Anterior cingulate cortex (tissue), 58 donors: ENCODE measurements around the gene AMBRA1.
"Not testable (repeated sequence)": the region's sequence is repeated elsewhere in the genome, so short reads cannot be mapped to it uniquely, and the experiment has no call there.

Experiments
- DNase-seq, 58 donors: peaks; one replicate each; lab custom pipeline; 2025; lab: John Stamatoyannopoulos, UW

The AMBRA1 gene

DNA sequence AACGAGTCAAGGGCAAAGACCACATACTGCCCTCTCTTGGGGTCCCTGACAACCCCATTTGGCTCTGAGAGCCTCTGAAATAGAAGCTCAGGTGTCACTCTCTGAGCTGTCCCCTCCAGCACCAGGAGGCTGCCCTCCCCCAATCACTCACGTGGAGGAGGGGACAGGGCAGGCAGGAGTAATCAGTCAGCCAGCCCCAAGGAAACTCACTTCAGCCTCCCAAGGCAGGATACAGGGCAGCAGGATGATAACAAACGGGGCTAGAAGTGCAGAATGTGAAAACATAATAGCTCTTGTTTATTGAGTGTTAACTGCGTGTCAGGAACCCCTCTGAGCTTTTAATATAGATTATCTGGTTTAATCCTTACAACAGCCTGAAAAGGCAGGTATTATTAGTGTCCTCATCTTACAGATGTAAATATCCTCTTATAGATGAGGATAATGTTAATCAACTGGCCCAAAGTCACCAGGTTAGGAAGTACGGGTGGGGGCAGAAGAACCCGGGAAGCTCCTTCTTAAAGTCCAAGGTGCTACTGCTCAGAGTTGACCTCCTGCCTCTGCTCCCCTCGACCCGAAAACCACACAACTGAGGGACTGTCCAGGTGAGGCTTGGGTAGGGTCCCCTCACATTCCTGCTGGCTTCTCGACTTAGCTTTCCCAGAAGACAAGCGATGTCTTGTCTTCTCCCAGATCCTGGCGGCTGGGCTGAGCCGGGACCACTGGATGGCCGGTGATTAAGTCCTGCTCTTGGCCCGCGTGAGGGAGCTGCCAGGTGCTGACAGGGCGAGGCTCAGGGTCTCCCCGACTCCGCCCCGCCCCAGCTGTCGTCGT is 205.0 kb downstream of the AMBRA1 start:
- no peak for DNase-seq

DNA sequence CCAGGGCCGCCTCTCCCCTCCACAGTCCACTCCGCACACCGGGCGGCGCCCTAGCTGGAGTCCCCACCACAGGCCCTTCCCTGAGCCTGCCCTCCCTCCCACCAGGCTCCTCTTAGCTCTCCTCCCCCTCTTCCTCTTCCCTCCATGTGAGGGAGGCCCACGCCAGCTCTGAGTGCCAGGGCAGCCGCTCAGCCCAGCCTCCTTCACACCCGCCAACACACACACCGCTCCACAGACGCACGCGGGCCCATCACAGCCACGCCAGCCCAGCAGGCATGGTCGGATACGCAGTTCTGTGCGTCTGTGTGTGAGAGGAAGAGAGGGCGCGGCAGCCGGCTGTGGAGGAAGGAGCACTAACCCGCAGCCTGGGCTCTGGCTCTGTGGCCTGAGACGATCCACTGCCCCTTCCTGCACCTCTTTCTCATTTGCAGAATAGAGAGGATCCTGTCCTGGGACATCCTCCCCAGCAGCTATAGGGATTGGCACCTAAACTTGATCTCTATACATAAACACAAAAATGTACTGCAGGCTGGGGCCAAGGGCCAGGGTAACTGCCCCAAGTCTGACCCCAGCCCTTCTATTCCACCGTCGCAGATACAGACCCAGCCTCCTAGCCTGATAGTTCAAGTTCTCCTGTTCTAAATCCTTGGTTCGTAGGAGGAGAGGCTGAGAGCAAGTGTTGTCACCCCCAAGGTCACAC is 205.8 kb downstream of the AMBRA1 start:
- peak in 23 of 58 donors; percentile 21 to 77 (median 46) for DNase-seq

DNA sequence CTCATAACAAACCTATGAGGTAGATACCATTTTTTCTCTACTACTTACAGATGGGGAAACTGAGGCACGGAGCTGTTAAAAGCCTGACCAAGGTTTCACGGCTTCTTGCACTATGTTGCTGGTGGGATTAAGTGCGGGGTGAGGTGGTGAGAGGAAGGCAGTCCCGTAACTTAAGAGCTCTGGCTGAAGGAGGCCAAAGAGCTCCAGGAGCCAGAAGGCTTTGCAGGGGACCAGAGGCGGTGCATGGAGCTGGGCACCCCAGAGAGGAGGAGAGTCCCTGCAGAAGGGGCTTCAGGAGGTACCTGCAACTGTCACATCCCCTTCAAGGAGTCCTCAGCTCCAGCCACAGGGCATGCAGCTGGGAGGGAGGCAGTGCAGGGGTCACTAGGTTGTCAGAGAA is 206.4 kb downstream of the AMBRA1 start:
- no peak for DNase-seq

DNA sequence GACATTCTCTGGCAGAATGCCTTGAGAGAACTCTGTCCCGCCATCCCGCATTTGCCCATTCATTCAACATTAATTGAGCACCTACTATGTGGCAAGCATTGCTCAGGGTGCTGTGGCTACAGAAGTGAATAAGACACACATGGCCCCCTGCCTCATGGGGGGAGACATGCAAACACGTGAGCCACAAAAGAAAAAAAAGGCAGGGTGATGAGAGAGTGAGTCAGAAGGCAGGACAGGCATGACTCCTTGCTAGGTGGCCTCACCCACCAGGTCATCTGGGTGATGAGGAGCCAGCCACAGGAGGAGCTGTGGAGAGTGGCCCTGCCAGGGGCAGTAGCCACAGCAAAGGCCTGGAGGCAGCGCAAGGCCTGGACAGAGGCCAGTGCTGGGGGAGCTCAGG is 207.1 kb downstream of the AMBRA1 start:
- DNase-seq: no peak

DNA sequence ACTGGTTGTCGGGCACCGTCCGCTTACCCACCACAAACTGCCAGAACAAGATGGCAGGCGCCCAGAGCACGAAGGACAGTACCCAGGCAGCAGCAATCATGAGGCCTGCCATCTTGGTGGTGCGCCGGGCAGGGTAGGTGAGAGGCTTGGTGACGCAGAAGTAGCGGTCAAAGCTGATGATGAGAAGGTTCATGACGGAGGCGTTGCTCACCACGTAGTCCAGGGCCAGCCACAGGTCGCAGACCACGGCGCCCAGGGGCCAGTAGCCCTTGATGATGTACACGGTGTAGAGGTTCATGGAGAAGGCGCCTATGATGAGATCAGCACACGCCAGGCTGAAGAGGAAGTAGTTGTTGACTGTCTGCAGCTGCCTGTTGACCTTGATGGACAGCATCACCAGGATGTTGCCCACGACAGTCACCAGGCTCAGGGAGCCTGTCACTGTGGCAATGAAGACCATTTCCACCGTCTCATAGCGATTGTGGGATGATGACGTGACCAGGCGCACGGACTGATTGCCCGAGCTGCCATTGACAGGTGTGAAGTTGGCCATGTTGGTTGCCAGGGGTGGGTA is 207.7 kb downstream of the AMBRA1 start:
- DNase-seq: no peak

DNA sequence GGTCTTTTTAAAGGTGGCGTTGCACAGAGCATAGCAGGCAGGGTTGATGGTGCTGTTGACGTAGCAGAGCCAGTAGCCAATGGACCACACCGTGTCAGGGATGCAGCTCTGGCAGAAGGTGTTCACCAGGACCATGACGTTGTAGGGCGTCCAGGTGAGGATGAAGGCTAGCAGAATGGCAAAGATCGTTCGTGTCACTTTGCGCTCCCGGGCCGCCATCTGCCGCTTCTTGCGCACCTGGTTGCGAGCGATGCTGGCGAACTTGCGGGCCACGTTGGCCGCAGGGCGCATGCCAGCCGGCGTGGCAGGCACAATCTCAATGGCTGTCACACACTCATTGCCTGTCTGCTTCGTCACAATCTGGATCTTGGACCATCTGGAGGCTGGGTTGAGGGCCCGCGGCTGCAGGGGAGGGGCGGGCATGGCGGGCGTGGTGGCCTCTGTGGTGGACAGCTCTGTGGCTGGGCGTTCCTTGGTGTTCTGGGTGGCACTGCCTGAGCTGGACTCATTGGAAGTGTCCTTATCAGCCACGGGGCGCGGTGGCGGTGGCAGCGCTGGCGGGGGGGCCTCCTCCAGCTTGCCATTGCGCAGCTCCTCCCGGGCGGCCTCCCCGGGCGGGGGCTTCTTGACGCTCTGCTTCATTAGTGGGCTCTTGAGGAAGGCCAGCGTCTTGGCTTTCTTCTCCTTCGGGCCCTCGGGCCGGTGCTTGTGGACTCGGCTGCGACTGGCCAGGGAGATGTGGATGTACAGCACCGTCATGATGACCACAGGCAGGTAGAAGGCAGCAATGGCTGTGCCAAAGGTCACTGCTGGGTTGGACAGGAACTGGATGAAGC is 208.4 kb downstream of the AMBRA1 start:
- DNase-seq: no peak

DNA sequence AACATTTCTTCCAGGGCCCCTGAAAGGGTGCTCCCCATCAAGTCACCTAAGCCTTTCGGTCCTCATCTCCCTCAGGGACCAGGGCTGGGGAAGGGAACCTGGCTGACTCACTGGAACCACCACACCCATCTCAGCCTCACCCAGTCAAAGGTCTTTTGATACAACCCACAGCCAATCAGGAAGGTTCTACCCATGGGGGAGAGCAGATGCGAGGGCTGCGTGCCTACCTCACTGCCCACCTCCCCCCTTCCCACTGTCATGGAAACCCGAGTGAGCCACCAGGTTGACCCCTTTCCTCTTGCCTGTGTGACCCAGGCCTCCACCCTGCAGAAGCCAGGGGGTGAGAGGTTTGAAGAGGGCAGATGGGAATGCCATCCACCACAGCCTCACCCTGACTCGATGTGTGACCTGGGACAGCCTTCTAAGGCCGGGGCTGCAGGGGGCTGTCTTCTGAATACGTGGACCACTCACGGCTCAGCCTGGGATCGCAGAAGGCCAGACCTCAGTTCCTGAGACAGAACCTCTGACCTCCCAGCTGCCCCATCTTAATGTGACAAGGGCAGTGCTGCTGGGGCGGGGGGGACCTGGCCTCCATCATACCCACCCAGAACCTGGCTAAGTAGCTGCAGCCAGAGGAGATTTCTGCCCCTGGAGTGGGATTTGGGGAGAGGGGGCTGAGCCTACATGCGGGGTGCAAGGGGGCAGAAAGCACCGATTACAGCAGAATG is 209.7 kb downstream of the AMBRA1 start:
- DNase-seq: no peak

DNA sequence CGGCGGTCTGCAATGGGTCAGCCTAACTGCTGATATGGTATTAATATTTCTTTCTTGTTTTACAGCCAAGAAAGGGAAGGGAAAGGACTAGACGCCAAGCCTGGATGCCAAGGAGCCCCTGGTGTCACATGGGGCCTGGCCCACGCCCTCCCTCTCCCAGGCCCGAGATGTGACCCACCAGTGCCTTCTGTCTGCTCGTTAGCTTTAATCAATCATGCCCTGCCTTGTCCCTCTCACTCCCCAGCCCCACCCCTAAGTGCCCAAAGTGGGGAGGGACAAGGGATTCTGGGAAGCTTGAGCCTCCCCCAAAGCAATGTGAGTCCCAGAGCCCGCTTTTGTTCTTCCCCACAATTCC is 210.4 kb downstream of the AMBRA1 start:
- DNase-seq: no peak

DNA sequence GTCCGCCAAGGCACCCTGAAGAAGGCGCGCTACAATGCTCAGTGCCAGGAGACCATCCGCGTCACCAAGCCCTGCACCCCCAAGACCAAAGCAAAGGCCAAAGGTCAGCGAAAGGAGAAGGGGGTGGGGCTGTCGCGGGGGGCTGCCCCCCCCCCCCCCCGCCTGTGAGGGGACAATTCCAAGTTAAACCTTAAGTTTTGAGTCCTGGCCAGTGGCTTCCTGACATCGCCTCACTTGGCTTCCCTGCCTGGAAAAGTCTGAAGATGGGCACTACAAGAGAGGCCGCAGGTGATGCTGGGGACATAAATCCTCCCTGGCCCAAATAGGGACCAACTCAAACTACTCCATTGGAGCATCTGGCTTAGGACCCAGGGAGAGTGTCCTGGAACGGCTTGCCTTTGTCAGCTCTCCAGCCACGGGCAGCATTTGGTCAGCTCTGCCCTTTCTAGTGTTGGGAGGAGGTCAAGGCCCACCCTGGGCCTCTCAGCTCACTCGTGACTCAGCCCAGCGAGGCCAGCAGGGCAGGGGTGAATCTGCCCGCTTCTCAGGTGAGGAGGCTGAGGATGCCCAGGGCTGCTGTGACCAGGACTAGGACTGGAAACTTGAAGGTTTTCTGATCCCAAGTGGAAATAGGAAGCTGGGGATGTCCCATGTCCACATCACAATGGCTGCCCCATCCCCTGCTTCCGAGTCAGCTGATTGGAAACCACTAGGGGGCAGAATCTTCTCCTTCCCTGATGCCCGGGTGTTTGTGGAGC is 211.0 kb downstream of the AMBRA1 start:
- peak in 17 of 58 donors; percentile 16 to 59 (median 34) for DNase-seq

DNA sequence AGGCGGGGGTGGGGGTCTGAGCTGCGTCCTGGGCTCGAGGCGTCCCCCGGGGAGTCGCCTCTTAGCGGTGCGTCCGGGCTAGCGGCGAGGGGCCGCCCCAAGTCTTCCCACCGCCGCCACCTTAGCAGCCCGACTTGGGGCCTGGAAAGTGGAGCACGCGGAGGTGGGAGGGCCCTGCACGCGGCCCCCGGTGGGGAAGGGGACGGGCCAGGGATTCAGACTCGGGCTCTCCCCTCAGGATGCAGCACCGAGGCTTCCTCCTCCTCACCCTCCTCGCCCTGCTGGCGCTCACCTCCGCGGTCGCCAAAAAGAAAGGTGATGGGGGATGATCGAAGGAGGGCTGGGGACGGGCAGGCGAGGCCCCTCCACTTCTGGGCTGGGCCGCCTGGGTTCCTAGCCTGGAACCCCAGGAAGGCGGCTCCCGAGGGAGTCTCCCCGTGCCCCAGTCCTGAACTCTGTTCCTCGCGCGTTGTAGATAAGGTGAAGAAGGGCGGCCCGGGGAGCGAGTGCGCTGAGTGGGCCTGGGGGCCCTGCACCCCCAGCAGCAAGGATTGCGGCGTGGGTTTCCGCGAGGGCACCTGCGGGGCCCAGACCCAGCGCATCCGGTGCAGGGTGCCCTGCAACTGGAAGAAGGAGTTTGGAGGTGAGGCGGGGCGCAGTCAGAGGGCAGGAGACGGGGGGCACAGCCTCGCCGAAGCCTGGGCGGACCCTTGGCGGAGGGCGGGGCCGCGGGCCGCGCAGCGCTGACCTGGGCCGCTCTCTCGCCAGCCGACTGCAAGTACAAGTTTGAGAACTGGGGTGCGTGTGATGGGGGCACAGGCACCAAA is 211.8 kb downstream of the AMBRA1 start:
- no peak for DNase-seq

DNA sequence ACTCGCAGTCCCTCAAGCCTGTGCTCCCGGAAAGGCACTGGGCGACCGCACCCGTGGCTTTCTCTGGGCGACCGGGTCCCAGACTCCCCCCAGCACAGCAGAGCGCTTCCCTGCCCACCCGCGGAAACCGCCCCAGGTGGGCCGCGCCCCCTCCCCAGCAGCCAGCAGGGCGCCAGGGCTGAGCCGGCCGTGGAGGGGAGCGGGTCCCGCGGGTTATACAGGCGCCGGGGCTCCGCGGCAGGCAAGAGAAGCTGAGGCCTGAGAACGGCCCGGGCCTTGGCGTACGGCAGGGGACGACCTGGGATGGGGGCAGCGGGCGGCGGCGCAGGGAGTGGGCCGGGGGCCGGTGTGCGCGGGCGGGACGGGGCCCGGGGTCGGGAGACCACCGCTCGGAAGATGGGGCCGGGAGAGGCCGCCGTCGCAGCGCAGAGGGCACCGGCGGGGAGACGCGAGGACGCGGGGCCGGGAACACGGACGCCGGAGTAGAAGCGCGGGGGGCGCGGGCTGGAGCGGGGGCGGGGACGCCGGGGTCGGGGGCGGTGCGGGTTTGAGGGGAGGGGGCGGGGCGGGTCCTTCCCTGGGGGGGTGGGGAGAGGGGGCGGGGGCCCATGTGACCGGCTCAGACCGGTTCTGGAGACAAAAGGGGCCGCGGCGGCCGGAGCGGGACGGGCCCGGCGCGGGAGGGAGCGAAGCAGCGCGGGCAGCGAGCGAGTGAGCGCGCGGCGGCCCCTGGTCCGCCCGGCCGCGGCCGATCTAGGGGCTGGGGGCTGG is 212.6 kb downstream of the AMBRA1 start, which contains the start of gene MDK:
MDK (plus strand) TSS at position 622 of the 771 bp plus-strand sequence. CDS start 389 bp downstream, outside the sequence.
- peak in 3 of 58 donors; percentile 32 to 50 (median 36) for DNase-seq

DNA sequence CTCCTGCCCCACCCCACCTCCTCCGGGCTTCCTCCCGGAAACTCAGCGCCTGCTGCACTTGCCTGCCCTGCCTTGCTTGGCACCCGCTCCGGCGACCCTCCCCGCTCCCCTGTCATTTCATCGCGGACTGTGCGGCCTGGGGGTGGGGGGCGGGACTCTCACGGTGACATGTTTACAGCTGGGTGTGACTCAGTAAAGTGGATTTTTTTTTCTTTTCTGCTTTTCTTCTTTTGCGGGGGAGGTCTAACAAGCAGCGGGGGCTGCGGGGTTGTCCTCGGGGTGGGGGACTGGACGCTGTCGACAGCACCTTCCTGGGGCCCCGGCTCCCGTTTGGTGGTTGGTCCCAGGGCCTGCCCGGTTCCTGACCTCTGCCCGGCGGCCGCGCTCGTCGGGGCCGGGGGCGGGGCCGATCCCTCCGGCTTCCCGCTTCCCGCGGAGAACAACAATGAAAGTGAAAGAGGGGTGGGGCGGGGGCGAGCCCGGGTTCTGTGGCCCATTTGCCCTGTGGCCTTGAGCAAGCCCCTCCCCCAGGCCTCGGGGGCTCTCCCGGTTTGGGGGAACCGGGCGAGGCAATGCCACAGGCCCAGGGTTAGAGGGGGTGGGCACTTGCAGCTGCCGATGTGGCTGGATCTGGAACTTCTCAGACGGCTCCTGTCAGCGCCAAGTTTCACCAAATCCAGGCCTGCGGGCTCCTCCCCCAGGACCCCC is 213.3 kb downstream of the AMBRA1 start:
- DNase-seq: peak in 12 of 58 donors; percentile 19 to 79 (median 34)

DNA sequence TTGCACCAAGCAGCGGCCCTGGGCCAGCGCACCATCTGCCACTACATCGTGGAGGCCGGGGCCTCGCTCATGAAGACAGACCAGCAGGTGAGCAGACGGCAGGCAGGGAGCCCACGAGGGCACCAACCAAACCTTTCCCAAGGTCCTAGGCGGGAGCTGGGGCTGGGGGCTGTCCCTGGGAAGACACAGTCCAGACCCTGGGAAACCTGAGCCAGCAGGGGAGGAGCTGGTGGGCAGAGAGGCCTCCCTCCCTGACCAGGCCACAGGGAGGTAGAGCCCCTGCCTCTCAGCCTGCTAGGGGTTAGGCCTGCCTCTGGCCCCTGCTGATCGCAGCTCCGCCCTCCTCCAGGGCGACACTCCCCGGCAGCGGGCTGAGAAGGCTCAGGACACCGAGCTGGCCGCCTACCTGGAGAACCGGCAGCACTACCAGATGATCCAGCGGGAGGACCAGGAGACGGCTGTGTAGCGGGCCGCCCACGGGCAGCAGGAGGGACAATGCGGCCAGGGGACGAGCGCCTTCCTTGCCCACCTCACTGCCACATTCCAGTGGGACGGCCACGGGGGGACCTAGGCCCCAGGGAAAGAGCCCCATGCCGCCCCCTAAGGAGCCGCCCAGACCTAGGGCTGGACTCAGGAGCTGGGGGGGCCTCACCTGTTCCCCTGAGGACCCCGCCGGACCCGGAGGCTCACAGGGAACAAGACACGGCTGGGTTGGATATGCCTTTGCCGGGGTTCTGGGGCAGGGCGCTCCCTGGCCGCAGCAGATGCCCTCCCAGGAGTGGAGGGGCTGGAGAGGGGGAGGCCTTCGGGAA is 214.1 kb downstream of the AMBRA1 start:
- DNase-seq: not testable (repeated sequence)

DNA sequence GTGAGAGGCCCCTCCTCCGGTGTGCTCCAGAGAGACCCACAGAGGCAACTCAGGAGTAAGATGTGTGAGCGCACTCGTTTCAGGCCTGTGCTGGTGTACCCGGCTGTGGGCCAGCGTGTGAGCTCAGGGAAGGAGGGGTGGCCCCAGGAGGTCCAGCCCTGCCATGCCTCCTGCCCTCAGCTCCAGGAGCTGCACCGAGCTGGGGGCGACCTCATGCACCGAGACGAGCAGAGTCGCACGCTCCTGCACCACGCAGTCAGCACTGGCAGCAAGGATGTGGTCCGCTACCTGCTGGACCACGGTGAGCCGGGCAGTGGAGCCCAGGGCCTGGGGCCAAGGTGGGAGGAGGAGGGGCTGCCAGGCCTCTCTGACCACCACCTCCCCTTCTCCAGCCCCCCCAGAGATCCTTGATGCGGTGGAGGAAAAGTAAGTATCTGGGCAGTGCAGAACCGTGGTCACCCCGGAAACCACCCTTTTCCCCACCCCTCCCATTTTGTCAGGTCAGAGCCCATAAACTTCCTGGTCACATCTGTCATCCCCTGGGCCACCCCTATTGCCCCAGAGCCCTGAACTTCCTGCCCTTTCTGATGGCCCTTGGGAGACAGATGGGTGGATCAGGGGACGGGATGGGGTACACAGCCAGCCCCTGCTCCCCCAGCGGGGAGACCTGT is 214.9 kb downstream of the AMBRA1 start:
- peak in 1 of 58 donors; percentile 37 for DNase-seq

DNA sequence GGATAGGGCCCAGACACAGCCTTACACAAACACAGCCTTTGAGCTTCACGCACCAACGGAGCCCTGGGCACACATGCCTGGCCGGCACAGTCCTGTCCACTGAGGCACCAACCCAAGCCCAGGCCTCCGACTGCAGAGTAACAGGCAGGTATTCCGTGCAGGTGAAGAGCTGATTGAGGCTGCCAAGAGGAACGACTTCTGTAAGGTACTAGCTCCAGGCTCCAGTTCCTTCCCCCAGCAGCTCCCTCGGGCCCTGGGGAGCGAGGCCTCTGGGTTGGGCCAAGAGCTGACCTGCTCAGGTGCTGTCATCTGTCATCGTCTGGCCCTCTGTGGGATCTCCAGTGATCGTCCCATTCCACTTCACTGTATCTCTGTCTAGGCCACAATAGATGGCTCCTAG is 215.5 kb downstream of the AMBRA1 start:
- DNase-seq: no peak
